GM12891 (cell line): ENCODE measurements around the gene CFAP410.

ENCODE experiments used
- DNase-seq: peaks from one replicate; pipeline ENCODE4 v3.0.0; 2011; ENCODE audit warnings: low spot score; ENCODE audit not compliant: insufficient read length
- FAIRE-seq: peaks from 2 replicates; lab custom pipeline; 2011; peaks lifted over from hg19 to GRCh38; lab: Jason Lieb, UNC
- PAX5 ChIP-seq: IDR thresholded peaks from 2 replicates; pipeline ENCODE4 v1.6.1; 2011; ENCODE audit warnings: low read length, moderate library complexity, mild to moderate bottlenecking; ENCODE audit not compliant: insufficient read depth, severe bottlenecking
- POLR2A ChIP-seq: IDR thresholded peaks from 2 replicates; pipeline ENCODE4 v1.6.1; 2011; ENCODE audit warnings: low read depth, low read length, control low read depth
- POLR2AphosphoS5 ChIP-seq: IDR thresholded peaks from 2 replicates; pipeline ENCODE4 v1.6.1; 2011; ENCODE audit warnings: low read depth, low read length, control low read depth
- POU2F2 ChIP-seq: IDR thresholded peaks from 2 replicates; pipeline ENCODE4 v1.6.1; 2011; ENCODE audit warnings: low read depth, mild to moderate bottlenecking, control low read depth, low read length, moderate library complexity
- SPI1 ChIP-seq: IDR thresholded peaks from 2 replicates; pipeline ENCODE4 v1.6.1; 2011; ENCODE audit warnings: low read depth, low read length, control low read depth
- TAF1 ChIP-seq: IDR thresholded peaks from 2 replicates; pipeline ENCODE4 v1.6.1; 2011; ENCODE audit warnings: low read depth, low read length, control low read depth

CFAP410 gene

DNA sequence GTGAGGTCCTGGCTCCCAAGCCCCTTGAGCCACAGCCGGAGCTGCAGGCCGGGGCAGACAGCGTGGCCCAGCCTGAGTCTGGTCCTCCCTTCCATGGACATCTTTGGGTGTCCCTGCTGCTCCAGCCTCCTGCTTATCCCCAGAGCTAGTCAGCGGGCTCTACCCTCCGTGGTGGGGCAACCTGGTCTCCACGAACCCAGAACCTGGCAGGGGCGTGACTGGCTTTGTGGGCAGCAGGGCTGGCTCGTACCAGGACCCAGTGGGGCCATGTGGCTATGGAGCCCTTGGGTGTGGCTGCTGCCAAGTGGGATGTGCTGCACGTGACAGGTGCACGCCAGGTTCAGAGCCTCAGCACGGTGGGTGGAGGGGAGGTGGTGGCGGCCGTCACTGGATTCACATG is 18.3 kb downstream of the CFAP410 start:
- no peak for FAIRE-seq

DNA sequence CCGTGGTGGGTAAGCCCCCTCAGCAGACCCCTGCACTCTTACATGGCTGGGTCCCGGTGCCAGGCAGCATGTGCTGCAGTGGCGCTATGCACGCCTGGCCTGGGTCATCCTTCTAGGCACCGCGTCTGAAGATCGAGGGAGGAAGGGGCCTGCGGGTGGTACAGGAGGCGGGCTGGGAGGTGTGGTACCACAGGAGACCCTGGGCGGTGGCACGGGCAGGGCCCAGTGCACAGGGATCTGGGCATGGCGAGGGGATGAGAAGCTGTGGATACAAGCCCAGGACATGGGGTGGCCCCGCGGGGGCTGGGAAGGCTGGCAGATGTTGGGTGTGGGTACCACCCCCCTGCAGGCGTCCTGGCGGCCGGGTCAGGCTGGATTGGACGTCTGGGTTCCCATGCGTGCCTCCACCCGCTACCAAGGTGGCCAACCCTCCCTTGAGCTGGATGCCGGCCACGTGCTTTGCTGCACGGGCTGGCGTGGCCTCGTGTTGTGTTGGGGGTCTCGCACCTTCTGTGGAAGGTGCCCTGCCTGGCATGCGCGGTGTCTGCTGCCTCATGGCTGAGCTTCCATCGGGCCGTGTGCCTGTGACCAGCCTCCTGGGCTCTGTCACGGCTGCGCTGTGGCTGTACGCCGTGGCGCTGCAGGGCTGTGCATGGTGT is 19.7 kb downstream of the CFAP410 start:
- FAIRE-seq (no peak), DNase-seq (no peak)
- TF ChIP-seq POLR2A (no peak), SPI1 (no peak), POU2F2 (no peak), TAF1 (no peak), POLR2AphosphoS5 (no peak), PAX5 (no peak)

More for the DNA sequence above, 18.3 kb downstream of the CFAP410 start:
- DNase-seq: no peak
- TF ChIP-seq SPI1 (no peak), POLR2A (no peak), POU2F2 (no peak), PAX5 (no peak)

DNA sequence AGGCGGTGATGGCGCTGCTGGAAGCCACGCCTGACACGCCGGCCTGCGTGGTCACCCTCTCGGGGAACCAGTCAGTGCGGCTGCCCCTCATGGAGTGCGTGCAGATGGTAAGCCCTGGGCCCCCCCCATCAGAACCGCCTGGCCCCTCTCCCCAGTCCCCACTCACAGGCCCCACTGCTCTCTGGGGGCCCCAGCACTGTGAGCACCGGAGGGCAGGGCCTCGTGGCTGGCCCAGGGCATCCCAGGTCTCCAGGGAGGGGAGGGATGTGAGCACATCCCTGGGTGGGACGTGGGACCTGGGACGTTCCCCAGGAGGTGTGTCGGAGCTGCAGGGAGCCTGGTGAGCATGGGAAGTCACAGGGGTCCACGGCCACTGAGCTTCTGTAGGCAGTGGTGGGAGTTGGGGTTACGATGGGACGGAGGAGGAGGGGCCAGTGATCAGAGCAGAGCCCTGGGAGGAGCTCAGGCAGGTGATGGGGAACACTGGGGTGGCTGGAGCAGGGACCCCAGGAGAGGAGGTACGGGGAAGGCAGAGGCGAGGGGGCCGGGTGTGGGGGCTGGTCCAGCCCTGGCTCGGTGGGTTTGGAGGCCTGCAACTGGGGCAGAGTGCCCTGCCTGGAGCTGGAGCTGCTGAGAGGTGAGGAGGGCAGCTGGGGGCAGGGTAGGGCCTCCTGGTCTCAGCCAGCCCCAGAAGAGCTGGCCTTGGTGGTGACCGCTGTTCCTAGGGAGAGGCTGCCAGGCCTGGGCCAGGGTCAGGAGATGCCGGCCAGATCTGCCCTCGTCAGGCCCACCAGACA is 20.5 kb downstream of the CFAP410 start:
- FAIRE-seq (no peak), DNase-seq (no peak)
- TF ChIP-seq POU2F2: no peak
- no peak for TF ChIP-seq POLR2AphosphoS5
- TF ChIP-seq SPI1: no peak
- TF ChIP-seq PAX5: no peak
- no peak for TF ChIP-seq TAF1
- TF ChIP-seq POLR2A: no peak

DNA sequence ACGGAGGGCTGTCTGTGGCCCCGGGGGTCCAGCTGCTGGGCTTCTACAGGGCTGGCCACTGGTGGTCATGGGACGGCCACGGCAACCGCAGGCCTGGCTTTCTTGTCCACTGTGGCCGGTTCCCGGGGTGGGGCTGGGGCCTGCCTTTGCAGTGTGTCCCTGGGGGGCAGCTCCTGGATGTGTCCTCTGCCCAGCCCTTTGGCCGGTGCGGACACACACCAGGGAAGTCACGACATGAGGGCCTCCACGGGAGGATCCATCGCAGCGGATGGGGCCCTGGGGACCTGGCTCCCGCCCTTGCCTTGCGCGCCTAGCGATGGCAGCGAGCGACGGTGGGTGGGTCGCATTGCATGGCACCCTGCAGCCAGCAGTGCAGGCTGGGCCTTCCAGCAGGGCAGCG is 21.3 kb downstream of the CFAP410 start:
- TF ChIP-seq POLR2A (no peak; the same call in 1 of the 2 replicates), POLR2AphosphoS5 (0 out of 2 replicates have a peak, but pooled peaks have one; percentile 4)
- DNase-seq: no peak
- no peak for FAIRE-seq

DNA sequence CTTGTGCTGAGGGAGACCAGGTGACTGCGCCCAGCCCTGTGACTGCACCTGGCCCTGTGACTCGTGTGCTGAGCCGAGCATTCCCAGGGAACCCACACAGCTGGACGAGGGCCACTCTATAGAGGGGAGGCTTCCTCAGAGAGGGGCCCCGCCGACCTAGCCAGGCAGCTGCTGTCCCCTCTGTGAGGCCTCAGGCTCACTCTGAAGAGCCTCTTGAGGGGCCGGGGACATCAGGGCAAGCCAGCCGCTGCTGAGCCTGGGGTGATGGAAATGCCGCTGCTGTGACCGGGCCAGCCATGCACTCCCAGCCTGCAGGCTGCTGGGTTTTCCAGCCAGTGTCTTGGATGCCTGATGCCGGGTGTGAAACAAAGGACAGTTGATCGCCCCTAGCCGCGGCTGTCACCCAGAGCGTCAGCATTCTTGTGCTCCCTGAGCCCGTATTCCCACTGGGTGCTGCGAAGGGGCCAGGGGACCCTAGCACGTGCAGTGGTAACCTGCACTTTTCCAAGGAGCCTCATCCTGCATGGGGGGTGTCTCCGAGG is 21.9 kb downstream of the CFAP410 start:
- no peak for FAIRE-seq
- TF ChIP-seq SPI1: no peak
- TF ChIP-seq POLR2A: no peak
- TF ChIP-seq PAX5: no peak
- TF ChIP-seq TAF1: no peak
- TF ChIP-seq POLR2AphosphoS5: no peak
- TF ChIP-seq POU2F2: no peak
- no peak for DNase-seq

DNA sequence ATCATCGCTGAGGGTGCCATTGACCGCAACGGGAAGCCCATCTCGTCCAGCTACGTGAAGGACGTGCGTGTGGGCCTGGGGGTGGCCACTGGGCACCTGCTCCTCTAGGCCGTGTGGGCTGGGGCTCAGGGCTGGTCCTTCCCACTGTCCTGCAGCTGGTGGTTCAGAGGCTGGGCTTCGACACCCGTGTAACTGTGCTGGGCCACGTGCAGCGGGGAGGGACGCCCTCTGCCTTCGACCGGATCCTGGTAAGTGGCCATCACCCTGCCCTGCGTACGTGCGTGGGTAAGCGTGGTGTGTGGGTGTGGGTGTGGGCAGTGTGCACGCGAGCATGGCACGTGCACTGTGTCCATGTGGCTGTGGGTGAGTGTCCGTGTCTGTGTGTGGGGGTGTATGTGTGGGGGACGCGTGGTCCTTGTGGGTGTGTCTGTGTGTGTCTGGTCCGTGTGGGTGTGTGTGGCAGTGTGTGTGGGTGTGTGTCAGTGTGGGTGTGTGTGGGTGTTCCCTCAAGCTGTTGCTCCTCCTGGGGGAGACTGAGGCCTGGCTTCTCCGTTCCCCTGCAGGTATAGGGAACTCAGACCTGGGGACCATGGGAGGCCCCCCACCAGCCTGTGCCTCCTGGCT is 22.8 kb downstream of the CFAP410 start:
- FAIRE-seq: no peak
- no peak for TF ChIP-seq SPI1
- TF ChIP-seq POLR2AphosphoS5: no peak
- no peak for TF ChIP-seq POU2F2
- TF ChIP-seq TAF1: no peak
- TF ChIP-seq POLR2A: no peak
- no peak for DNase-seq

DNA sequence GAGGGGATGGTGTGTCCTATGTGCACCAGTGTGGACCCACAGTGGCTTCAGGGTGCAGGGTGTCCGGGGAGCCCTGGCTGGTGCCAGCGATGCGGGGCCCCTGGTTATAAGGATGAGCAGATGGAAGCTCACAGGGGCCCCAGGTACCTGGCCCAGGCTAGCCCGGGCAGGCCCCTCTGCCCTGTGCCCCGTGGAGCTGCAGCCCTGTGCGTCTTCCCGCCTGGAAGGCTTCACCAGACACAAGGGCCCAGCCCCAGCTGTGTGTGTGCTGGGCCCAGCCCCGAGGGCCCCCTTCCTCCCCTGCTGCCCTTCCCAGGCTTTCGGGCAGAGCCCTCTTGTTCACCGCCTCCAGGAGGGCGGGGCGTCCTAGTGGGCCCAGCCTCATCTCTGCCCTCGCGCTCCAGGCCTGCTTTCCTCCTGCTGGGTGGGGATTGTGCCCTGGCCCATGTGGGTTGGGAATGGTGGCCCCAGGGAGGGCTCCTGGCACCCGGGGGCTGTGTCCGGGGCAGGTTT is 23.4 kb downstream of the CFAP410 start:
- no peak for FAIRE-seq
- DNase-seq: no peak
- no peak for TF ChIP-seq TAF1
- no peak for TF ChIP-seq PAX5
- TF ChIP-seq SPI1: no peak
- TF ChIP-seq POU2F2: no peak
- no peak for TF ChIP-seq POLR2A
- no peak for TF ChIP-seq POLR2AphosphoS5

DNA sequence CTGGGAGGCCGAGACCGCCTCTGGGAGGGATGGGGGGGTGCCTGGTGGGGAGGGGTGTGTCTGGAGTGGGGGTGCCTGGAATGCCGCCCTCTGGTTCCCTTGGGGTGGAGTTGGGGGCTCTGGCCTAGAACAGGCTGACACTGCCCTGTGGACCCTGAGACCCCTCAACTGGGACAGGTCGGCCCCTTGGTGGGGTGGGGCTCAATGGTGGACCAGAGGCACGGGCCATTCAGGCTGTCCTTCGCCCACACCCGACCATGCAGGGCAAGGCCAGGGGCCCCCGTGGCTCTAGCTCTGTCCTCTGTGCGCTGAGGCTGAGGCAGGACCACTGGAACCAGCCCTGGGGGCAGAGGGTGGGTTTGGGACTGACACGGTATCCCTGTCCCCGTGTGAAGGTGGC is 24.6 kb downstream of the CFAP410 start:
- FAIRE-seq: no peak
- no peak for DNase-seq
- TF ChIP-seq POLR2A (no peak), TAF1 (no peak), POLR2AphosphoS5 (no peak), SPI1 (no peak), PAX5 (no peak), POU2F2 (no peak)

DNA sequence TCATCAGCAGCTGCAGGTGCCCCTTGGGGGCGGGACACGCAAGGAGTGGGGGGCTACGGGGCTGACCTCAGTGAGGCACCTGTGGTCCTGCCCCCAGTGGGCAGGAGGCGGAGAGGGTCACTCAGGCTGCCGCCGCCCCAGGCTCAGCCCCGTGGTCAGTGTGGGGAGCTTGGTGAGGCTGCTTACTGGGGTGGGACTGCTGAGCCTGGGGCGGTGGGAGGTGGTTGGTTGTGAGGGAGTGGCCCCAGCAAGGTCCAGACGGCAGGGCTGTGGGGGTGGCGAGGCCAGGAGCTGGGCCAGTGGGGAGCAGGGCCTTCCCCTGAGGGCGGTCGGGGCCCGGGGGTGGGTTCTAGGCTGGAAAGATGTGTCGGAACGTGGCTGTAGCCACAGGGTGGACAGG is 25.1 kb downstream of the CFAP410 start:
- TF ChIP-seq POLR2A (no peak), POLR2AphosphoS5 (no peak), TAF1 (no peak), SPI1 (no peak), PAX5 (no peak), POU2F2 (no peak)
- FAIRE-seq (no peak), DNase-seq (no peak)

DNA sequence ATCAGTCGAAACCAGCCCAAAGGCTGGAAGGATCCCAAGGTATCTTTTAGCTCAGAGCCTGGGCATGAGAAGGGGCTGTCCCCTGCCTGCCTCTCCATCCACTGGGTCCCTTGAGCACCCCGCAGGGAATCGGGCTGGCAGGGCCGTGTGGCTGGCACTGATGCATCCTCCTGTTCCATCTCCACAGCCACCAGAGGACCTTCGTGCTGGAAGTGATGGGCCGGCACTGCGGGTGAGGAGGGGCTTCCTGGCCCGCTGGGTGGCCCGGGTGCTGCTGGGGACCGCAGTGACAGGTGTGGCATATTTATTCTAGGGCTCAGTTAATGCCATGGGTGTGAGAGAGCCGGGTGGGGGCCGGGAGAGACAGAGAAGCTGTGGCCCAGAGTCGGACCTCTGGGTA is 25.7 kb downstream of the CFAP410 start:
- no peak for FAIRE-seq
- DNase-seq: no peak
- TF ChIP-seq TAF1 (no peak), PAX5 (no peak), POLR2A (no peak), POLR2AphosphoS5 (no peak), SPI1 (no peak), POU2F2 (no peak)
